ENCODE data around the gene TNFRSF18. TPM values are rescaled to one million over a fixed set of nuclear protein-coding genes. Genes with fewer than 3 reads are reported as not detected.

Gene TNFRSF18
- total and polyA plus RNA-seq, 10 of the 15 experiments (the other 5 are each of a cell fraction or from before 2014, with no cell fraction given) = 0.18 to 7.5 (median 1.5) TPM; not detected in 1

DNA sequence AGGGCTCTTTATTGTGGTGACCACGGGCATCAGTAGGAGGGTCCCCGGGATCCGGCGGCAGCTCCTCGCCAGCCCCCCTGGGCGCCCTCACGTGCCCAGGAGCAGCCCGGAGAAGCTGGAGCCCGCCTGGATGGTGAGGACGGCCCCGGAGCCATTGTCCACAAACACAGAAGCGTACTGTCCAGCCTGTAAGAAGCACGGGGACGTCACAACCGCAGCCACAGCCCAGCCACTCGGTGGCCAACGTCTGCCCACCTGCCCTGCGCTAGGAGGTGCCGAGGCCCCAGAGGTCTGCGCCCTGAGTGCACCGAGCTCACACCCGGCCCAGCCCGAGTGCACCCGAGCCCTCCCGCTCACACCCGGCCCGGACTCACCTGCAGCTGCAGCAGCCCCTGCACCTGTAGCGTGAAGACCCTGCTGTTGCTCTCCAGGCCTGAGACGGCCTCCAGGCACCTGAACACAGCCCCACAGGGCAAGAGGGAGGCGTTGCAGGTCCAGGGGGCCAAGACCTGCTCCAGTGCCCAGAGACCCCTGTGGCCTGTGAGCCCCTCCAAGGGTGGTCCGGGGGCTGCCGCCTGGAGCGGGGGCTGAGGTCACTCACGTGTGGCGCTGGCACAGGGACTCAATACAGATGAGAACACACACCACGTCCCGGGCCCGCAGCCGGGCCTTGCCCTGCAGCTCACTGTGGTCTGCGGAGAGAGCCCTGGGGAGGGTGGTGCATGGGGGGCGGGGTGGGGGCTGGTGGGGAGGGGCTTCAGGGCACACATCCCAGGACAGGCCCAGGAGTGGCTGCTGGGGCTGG is 36.3 kb upstream of the TNFRSF18 start:
- H3K9ac ChIP-seq (ENCODE audit: control insufficient read depth, insufficient read depth, low read length) = no peak overlapping the region
- ChIA-PET RAD21 (ENCODE audit: unreplicated experiment) (no interaction called here), POLR2A (no interaction called here), SMC1A (ENCODE audit: uncharacterized antibody, unreplicated experiment) (no interaction called here), CTCF (no interaction called here)
- 56% methylated on average over 35 of the region's 41 CpGs for WGBS (ENCODE audit: insufficient coverage, insufficient replicate concordance, low lambda C conversion rate, missing lambda C conversion rate)
- intact Hi-C loops (cut with micrococcal nuclease; ENCODE audit: unreplicated experiment) (no loop called here), in situ Hi-C loops (cut with MboI) (no loop called here)
- H3K4me1 ChIP-seq (ENCODE audit: control insufficient read depth, insufficient read depth, low read length) = no peaks in the 10 kb centered on the region
- FAIRE-seq (no peak), DNase-seq (ENCODE audit: low read depth, low spot score) (no peak), ATAC-seq (no peak)
- no peak overlapping the region for H2AFZ ChIP-seq (ENCODE audit: control insufficient read depth, low read depth, low read length)
- no peak overlapping the region for H3K27ac ChIP-seq (ENCODE audit: control insufficient read depth, insufficient read depth)
- no TSS peak for BruUV-seq (replicated peaks)
- no peak overlapping the region for H3K4me3 ChIP-seq
- no peaks in the 10 kb centered on the region for H3K9me3 ChIP-seq (replicated peaks; ENCODE audit: control insufficient read depth, insufficient read depth, low read length)
- no peaks in the 10 kb centered on the region for H4K20me1 ChIP-seq (ENCODE audit: control insufficient read depth, insufficient read depth)
- H3K79me2 ChIP-seq (ENCODE audit: control insufficient read depth, insufficient read depth, low read length) = no peaks in the 10 kb centered on the region
- peaks cover 1 to 2% of the 10 kb centered on the region in 2 experiments; a peak in 3 of 4 replicates for H3K27me3 ChIP-seq (replicated peaks in 1 of 2; ENCODE audit: control insufficient read depth in 2 of 2, insufficient read depth in 2 of 2, low read length in 1 of 2)
- H3K4me2 ChIP-seq (ENCODE audit: control insufficient read depth, insufficient read depth) = no peak overlapping the region
- no peak for TF ChIP-seq SMARCA5 (IDR thresholded peaks at IDR 0.05)
- TF ChIP-seq, protein P1, sequence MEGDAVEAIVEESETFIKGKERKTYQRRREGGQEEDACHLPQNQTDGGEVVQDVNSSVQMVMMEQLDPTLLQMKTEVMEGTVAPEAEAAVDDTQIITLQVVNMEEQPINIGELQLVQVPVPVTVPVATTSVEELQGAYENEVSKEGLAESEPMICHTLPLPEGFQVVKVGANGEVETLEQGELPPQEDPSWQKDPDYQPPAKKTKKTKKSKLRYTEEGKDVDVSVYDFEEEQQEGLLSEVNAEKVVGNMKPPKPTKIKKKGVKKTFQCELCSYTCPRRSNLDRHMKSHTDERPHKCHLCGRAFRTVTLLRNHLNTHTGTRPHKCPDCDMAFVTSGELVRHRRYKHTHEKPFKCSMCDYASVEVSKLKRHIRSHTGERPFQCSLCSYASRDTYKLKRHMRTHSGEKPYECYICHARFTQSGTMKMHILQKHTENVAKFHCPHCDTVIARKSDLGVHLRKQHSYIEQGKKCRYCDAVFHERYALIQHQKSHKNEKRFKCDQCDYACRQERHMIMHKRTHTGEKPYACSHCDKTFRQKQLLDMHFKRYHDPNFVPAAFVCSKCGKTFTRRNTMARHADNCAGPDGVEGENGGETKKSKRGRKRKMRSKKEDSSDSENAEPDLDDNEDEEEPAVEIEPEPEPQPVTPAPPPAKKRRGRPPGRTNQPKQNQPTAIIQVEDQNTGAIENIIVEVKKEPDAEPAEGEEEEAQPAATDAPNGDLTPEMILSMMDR (IDR thresholded peaks at IDR 0.05 in 2 of 3, conservative IDR thresholded peaks at IDR 0.05 in 1 of 3; ENCODE audit: control insufficient read depth in 2 of 3, extremely low read depth in 1 of 3, insufficient read depth in 1 of 3, low read depth in 3 of 3, low read length in 3 of 3) = no peak
- no peak for TF ChIP-seq BMI1 (IDR thresholded peaks at IDR 0.05; ENCODE audit: borderline replicate concordance)
- TF ChIP-seq JUNB (IDR thresholded peaks at IDR 0.05) = no peak
- no peak for TF ChIP-seq BRCA1 (IDR thresholded peaks at IDR 0.05; ENCODE audit: low read depth, low read length)
- no peak for TF ChIP-seq TCF3 (IDR thresholded peaks at IDR 0.05; ENCODE audit: borderline replicate concordance, insufficient read depth, low read depth, low read length)
- TF ChIP-seq TAF1 (IDR thresholded peaks at IDR 0.05; ENCODE audit: borderline replicate concordance, low read depth, low read length) = no peak
- TF ChIP-seq SP1 (IDR thresholded peaks at IDR 0.05; ENCODE audit: low read depth, low read length) = no peak
- TF ChIP-seq GATAD2B (conservative IDR thresholded peaks at IDR 0.05; ENCODE audit: low read depth) = no peak
- TF ChIP-seq TCF12 (IDR thresholded peaks at IDR 0.05; ENCODE audit: low read depth, low read length) = no peak
- TF ChIP-seq SMAD5 (IDR thresholded peaks at IDR 0.05; ENCODE audit: low read depth) = no peak
- H3K36me3 ChIP-seq (ENCODE audit: control insufficient read depth in 2 of 2, insufficient read depth in 2 of 2, low read length in 1 of 2) = no peaks in the 10 kb centered on the region
